C4-2B (cell line): ENCODE measurements around the gene DNER.

Experiments
- ZFX ChIP-seq: fragments of 450-650 bp; IDR thresholded peaks from 2 replicates; pipeline ENCODE4 v1.6.1; 2017
- TF ChIP-seq, protein P1 (sequence below): fragments of 450-650 bp; conservative IDR thresholded peaks from 2 replicates; pipeline ENCODE4 v1.5.1; 2017; ENCODE audit warnings: mild to moderate bottlenecking

DNA sequence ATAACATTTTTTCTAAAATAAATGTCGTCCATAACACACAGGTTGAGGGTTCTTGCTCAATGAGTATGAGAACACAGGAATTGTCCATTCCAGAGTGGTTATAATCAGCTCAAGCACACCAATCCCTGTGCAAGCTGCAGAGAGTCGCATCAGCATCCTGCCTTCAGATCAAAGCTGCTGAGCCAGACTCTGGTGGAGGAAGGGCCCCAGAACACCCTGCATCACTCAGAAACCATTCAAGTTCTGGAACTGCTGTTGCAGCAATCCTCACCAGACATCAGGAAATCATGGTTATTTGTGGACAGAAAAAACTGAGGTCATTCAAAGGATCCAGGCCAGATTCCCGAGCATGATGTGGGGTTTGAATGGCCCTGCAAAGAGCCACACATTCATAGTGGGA, 44.5 kb downstream of the DNER start:
- TF ChIP-seq, protein P1, sequence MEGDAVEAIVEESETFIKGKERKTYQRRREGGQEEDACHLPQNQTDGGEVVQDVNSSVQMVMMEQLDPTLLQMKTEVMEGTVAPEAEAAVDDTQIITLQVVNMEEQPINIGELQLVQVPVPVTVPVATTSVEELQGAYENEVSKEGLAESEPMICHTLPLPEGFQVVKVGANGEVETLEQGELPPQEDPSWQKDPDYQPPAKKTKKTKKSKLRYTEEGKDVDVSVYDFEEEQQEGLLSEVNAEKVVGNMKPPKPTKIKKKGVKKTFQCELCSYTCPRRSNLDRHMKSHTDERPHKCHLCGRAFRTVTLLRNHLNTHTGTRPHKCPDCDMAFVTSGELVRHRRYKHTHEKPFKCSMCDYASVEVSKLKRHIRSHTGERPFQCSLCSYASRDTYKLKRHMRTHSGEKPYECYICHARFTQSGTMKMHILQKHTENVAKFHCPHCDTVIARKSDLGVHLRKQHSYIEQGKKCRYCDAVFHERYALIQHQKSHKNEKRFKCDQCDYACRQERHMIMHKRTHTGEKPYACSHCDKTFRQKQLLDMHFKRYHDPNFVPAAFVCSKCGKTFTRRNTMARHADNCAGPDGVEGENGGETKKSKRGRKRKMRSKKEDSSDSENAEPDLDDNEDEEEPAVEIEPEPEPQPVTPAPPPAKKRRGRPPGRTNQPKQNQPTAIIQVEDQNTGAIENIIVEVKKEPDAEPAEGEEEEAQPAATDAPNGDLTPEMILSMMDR, result no peak
- no peak for TF ChIP-seq ZFX
